Mononuclear cell (primary cell): Measurements from ENCODE around the gene SCG3. TPM values are rescaled to one million over a fixed set of nuclear protein-coding genes. Genes with fewer than 3 reads are reported as not detected.

Source experiments
- H3K27me3 ChIP-seq: 2 replicates; pipeline ENCODE4 v1.6.0; 2011; ENCODE audit warnings: low read length, control low read depth; ENCODE audit not compliant: insufficient read depth
- H3K4me1 ChIP-seq: 2 replicates; pipeline ENCODE4 v1.5.1; 2011; ENCODE audit warnings: mild to moderate bottlenecking, low read length, control low read depth; ENCODE audit not compliant: insufficient read depth
- H3K4me3 ChIP-seq: 2 replicates; pipeline ENCODE4 v1.5.1; 2011; ENCODE audit warnings: mild to moderate bottlenecking, low read length, moderate library complexity
- H3K9me3 ChIP-seq: 2 replicates; pipeline ENCODE4 v1.5.1; 2011; ENCODE audit warnings: low read depth, mild to moderate bottlenecking, control low read depth, low read length
- total RNA-seq: library from RNA; depleted of rRNA; stranded (reverse); fragments of >200 nt; gene quantifications from one replicate; pipeline ENCODE4 v1.2.3, GENCODE V29; 2012

Gene SCG3
- total RNA-seq, 1 donor = not detected

GRCh38 chr15:51731549-51732267 lies 50.4 kb downstream of the SCG3 start:
- Histone ChIP-seq H3K4me1 (peaks cover 92% of the 10 kb centered on the region), H3K27me3 (no peaks in the 10 kb centered on the region), H3K9me3 (no peaks in the 10 kb centered on the region), H3K4me3 (peak overlapping the region; percentile 22)

- Histone ChIP-seq H3K27me3 (no peaks in the 10 kb centered on the region), H3K4me3 (no peak overlapping the region), H3K9me3 (no peaks in the 10 kb centered on the region), H3K4me1 (peaks cover 84% of the 10 kb centered on the region)
These were observed 51.3 kb downstream of the SCG3 start for GRCh38 chr15:51732646-51733045.

GRCh38 chr15:51735228-51736010 lies 54.1 kb downstream of the SCG3 start:
- H3K4me3 ChIP-seq = no peak overlapping the region
- H3K4me1 ChIP-seq = peaks cover 74% of the 10 kb centered on the region

GRCh38 chr15:51736069-51736468 lies 54.8 kb downstream of the SCG3 start:
- Histone ChIP-seq H3K4me1 (peaks cover 67% of the 10 kb centered on the region), H3K4me3 (peak overlapping the region; percentile 70), H3K27me3 (no peaks in the 10 kb centered on the region), H3K9me3 (no peaks in the 10 kb centered on the region)

More at GRCh38 chr15:51735228-51736010, 54.1 kb downstream of the SCG3 start:
- Histone ChIP-seq H3K9me3 (no peaks in the 10 kb centered on the region), H3K27me3 (no peaks in the 10 kb centered on the region)

- peak overlapping the region; percentile 70 for H3K4me3 ChIP-seq
- H3K9me3 ChIP-seq = no peaks in the 10 kb centered on the region
- H3K27me3 ChIP-seq = no peaks in the 10 kb centered on the region
- H3K4me1 ChIP-seq = peaks cover 59% of the 10 kb centered on the region
These were observed 55.6 kb downstream of the SCG3 start for GRCh38 chr15:51736751-51737521.

GRCh38 chr15:51737522-51738305 lies 56.4 kb downstream of the SCG3 start, which contains the start of gene LYSMD2:
Gene LYSMD2, minus strand, starts transcription at chr15:51737655. Its CDS starts 33 bp downstream, at chr15:51737622.
- H3K4me3 ChIP-seq = peak within 1 kb of the TSS; percentile 70
- no peaks in the 10 kb centered on the region for H3K27me3 ChIP-seq
- H3K4me1 ChIP-seq = peaks cover 51% of the 10 kb centered on the region

GRCh38 chr15:51738553-51738952 lies 57.2 kb downstream of the SCG3 start:
- H3K4me1 ChIP-seq = peaks cover 42% of the 10 kb centered on the region
- no peak overlapping the region for H3K4me3 ChIP-seq
- no peaks in the 10 kb centered on the region for H3K9me3 ChIP-seq
- no peaks in the 10 kb centered on the region for H3K27me3 ChIP-seq

More at GRCh38 chr15:51737522-51738305, 56.4 kb downstream of the SCG3 start, which contains the start of gene LYSMD2:
- no peaks in the 10 kb centered on the region for H3K9me3 ChIP-seq

GRCh38 chr15:51739061-51739712 lies 57.9 kb downstream of the SCG3 start:
- no peaks in the 10 kb centered on the region for H3K27me3 ChIP-seq
- no peak overlapping the region for H3K4me3 ChIP-seq
- no peaks in the 10 kb centered on the region for H3K9me3 ChIP-seq
- H3K4me1 ChIP-seq = peaks cover 36% of the 10 kb centered on the region

GRCh38 chr15:51749307-51749706 lies 68.0 kb downstream of the SCG3 start:
- no peak overlapping the region for H3K4me3 ChIP-seq
- H3K9me3 ChIP-seq = no peaks in the 10 kb centered on the region
- H3K4me1 ChIP-seq = peaks cover 30% of the 10 kb centered on the region
- peaks cover 15% of the 10 kb centered on the region for H3K27me3 ChIP-seq

GRCh38 chr15:51750186-51750585 lies 68.9 kb downstream of the SCG3 start:
- Histone ChIP-seq H3K4me3 (no peak overlapping the region), H3K9me3 (no peaks in the 10 kb centered on the region), H3K27me3 (peaks cover 14% of the 10 kb centered on the region), H3K4me1 (peaks cover 33% of the 10 kb centered on the region)

GRCh38 chr15:51750792-51751696 lies 69.7 kb downstream of the SCG3 start, which contains the start of gene TMOD2:
Gene TMOD2, plus strand, starts transcription at chr15:51751597. Its CDS starts 14,845 bp downstream, at chr15:51766442.
- Histone ChIP-seq H3K4me3 (peak within 1 kb of the TSS; percentile 48), H3K9me3 (no peaks in the 10 kb centered on the region), H3K4me1 (peaks cover 42% of the 10 kb centered on the region), H3K27me3 (peaks cover 5% of the 10 kb centered on the region)

- peaks cover 50% of the 10 kb centered on the region for H3K4me1 ChIP-seq
- no peaks in the 10 kb centered on the region for H3K9me3 ChIP-seq
- H3K4me3 ChIP-seq = peak overlapping the region; percentile 48
- H3K27me3 ChIP-seq = peaks cover 4% of the 10 kb centered on the region
These were observed 70.7 kb downstream of the SCG3 start for GRCh38 chr15:51751697-51752683.
